Left ventricle myocardium superior (tissue), 1 donor: ENCODE measurements around the gene ABLIM1. TPM values are rescaled to one million over a fixed set of nuclear protein-coding genes. Genes with fewer than 3 reads are reported as not detected.

Experiments used
- ATAC-seq: fragments of 200-7000 bp; cut with Tn5 transposase; one replicate; pipeline ENCODE4 v1.9.1; 2020; ENCODE audit warnings: mild to moderate bottlenecking, moderate library complexity
- DNase-seq: peaks from one replicate; pipeline ENCODE4 v3.0.0-alpha.2; 2020
- intact Hi-C: fragments of 100-400 bp; cut with micrococcal nuclease; formaldehyde crosslinking; loops from one replicate; pipeline ENCODE4 v1.11.0; 2022
- total RNA-seq: library from RNA; stranded (reverse); fragmentation: NEBNext Ultra II Directional; extraction: Animal tissue kit (Norgen Biotek cat#: 25700); gene quantifications from one replicate; pipeline ENCODE4 v1.2.1, GENCODE V29; 2021
- donor health status: DM: no; HTN: yes; CAD: no; lungs with severe emphysema.

The ABLIM1 gene
- total RNA-seq, 1 donor from 2014 or later, result 808 TPM

DNA sequence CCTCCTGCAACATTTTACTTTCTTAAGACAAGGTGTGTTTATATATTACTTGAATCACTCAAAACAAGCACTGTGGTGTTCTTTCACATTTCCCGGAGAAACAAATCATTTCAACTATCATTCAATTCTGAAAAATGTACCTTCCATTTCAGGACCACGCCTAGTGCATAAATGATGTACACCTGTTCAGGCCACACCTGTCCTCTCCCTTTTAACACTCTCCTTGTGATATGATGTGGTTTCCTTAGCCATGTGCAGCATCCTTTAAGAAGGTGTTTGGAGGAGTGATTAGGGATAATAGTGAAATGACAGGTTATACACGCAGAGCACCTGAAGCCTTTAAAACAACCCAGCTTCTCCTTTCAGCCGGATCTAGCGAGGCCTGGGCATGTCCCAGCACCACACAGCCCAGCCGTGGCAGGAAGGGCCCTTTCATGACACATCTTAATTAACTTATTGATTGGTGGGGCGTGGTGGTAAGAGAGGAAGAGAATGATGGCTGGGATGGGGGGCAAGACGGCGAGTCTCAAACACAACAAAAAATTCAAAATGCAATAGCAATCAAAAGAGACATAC is 26.9 kb downstream of the ABLIM1 start:
- intact Hi-C loops, result loop anchor here (5.0 to 10.0 kb wide), 2 partner anchors 51 to 76 kb away; no protein-coding TSS in a partner anchor
- ATAC-seq, result no peak
- no peak for DNase-seq

- intact Hi-C loops, result loop anchor here (5.0 to 10.0 kb wide), 2 partner anchors 52 to 75 kb away; no protein-coding TSS in a partner anchor
- DNase-seq (no peak), ATAC-seq (peak; percentile 59)
These were observed 28.0 kb downstream of the ABLIM1 start for GRCh38 chr10:114629824-114630730.

GRCh38 chr10:114629083-114629823 is 28.8 kb downstream of the ABLIM1 start:
- ATAC-seq (peak; percentile 55), DNase-seq (peak; percentile 48)
- intact Hi-C loops, result no loop called here

DNA sequence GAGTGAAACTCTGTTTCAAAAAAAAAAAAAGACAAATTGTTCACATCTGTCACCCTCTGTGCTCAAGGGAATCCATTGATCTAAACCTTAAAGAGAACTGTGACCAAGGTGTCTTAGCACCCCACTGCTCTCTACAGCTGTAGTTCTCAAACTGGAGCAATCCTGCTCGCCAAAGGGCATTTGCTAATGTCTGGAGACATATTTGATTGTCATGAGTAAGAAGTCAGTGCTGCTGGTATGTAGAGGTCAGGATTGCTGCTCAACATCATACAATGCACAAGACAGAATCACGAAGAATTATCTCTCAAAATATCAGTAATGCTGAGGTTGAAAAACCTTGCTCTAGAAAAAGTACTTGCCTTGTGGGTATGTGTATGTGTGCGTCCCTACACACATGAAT is 30.0 kb downstream of the ABLIM1 start:
- DNase-seq (no peak), ATAC-seq (no peak)
- intact Hi-C loops, result no loop called here

DNA sequence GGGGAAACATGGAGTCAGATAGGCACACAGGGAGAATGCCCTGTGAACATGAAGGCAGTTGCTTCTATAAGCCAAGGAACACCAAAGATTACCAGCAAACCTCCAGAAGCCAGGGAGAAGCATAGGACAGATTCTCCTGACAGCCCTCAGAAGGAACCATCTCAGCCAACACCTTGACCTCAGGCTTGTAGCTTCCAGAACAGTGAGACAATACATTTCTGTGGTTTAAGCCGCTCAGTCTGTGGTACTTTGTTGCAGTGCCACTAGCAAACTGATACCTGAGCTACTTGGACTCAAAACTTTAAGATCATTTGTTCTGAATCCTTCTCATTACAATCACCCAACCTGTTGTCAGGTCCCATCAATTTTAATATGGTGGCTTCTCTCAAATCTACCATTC is 31.2 kb downstream of the ABLIM1 start:
- intact Hi-C loops, result no loop called here
- DNase-seq, result no peak
- no peak for ATAC-seq

DNA sequence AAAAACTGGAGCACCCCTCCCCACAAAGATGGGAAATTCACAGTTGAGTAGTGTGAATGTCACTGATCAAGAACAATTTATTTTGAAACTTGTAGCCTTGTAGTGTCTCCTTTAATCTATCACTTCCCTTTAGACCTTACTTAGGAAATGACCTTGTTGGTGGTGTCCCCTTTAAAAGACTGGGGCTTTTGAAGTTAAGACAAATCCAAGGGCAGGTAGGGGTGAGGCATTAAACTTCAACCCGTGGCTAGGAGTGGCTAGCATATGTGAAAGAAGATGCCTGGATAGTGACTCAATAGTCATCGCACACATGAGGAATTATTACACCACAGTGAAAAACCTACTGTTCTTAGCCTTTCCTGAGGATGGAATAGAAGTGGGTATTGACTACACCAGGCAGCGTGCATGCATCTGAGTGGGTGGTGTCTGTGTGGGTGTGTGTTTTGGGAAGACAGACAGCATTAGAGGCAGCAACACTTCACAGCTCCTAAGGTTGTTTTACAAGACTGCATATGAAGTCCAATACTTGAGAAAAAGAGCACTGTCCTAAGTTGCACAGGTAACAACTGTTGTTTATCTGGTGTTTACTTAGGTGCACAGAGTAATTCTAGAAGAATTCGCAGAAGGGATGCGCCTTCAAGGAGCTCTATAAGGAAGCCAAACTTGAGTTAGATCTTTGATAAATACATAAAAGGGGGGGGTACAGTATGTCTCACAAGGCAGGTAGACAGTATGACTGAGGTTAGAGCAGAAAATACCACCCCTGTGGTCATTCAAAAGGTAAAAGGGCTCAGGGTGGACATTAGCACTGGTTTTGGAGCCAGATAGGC is 32.9 kb downstream of the ABLIM1 start:
- ATAC-seq (no peak), DNase-seq (no peak)
- intact Hi-C loops, result no loop called here

DNA sequence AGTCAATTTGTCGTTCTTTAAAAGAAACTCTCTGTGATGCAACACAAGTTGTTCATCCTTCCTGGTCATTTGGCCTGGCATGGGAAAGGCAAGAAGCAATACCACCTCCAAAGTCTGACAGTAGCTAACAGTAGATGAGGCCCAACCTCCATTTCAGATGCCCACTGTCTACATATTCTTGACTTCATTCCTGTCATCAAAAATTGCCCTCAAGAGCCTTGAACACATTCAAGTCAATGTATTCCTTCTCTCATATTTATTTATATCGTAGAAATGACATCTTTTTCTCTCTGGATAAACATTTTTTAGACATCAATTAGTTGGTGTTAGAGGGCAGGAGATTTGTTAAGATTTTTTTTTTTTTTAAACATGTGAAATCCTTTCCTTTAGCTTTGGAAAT is 33.7 kb downstream of the ABLIM1 start:
- no peak for ATAC-seq
- intact Hi-C loops, result no loop called here
- DNase-seq, result no peak

DNA sequence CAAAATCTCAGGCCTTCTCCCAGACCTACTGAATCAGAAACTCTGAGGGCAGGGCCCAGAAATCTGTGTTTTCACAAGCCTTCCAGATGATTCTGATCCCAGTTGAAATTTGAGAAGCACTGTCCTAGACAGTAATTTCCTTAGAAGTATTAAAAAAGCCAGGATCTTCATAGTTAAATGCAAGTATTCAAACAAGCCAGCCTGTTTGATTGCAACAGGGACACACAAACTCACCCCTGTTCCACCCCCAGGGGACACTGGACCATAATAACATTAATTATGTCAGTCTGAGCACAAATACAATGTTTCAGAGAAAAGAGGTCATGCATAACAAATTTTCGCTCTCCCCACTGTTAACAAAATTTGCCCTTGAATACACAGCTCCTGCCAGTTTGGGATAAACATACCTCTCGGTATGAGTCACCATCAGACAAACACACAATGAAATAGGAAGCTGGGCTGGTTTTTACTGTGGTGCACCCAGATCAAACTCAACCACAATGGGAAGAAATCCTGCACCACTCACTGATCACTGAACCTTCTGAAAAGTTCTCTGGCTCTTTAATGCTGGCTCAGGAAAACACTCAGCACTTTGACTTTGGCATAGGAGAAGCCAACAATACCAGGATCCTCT is 34.3 kb downstream of the ABLIM1 start:
- no peak for DNase-seq
- intact Hi-C loops, result no loop called here
- ATAC-seq, result peak; percentile 13

- intact Hi-C loops, result no loop called here
- no peak for ATAC-seq
These were observed 34.9 kb downstream of the ABLIM1 start for GRCh38 chr10:114623155-114623554.

GRCh38 chr10:114618722-114619121 is 39.4 kb downstream of the ABLIM1 start:
- intact Hi-C loops, result no loop called here
- DNase-seq (no peak), ATAC-seq (peak; percentile 72)

More at GRCh38 chr10:114623155-114623554, 34.9 kb downstream of the ABLIM1 start:
- no peak for DNase-seq

- no peak for DNase-seq
- intact Hi-C loops, result no loop called here
- no peak for ATAC-seq
These were observed 41.6 kb downstream of the ABLIM1 start for GRCh38 chr10:114616516-114616915.

DNA sequence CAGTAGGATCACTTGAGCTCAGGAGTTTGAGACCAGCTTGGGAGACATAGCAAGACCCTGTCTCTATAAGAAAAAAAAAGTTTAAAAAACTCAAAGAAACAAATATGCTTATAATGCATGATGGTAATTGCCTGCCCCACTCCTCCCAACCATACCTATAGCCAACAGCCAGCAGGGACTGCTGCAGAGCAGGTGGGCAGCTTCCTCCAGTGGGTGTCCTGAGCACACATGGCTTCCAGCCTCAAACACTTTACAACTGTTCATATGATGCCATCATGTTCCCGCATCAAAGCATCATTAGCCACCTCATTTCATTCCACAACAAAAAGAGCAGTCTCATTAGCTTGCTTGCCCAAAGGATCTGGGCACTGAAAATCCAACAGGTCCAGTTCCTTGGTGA is 42.0 kb downstream of the ABLIM1 start:
- no peak for ATAC-seq
- no peak for DNase-seq
- intact Hi-C loops, result no loop called here

- DNase-seq, result no peak
- no peak for ATAC-seq
These were observed 42.5 kb downstream of the ABLIM1 start for GRCh38 chr10:114615600-114616007.

GRCh38 chr10:114613237-114613979 is 44.7 kb downstream of the ABLIM1 start:
- peak; percentile 23 for ATAC-seq
- intact Hi-C loops, result no loop called here
- no peak for DNase-seq

More at GRCh38 chr10:114615600-114616007, 42.5 kb downstream of the ABLIM1 start:
- intact Hi-C loops, result no loop called here

GRCh38 chr10:114611617-114612016 is 46.5 kb downstream of the ABLIM1 start:
- ATAC-seq (peak; percentile 16), DNase-seq (no peak)
- intact Hi-C loops, result no loop called here

- ATAC-seq (peak; percentile 3), DNase-seq (no peak)
- intact Hi-C loops, result no loop called here
These were observed 48.3 kb downstream of the ABLIM1 start for GRCh38 chr10:114609518-114610426.
